GM19023 (cell line): ENCODE results near the gene AGPS.

Source experiments
- ATAC-seq: cut with Tn5 transposase; IDR thresholded peaks from one replicate; pipeline ENCODE4 v1.9.1; 2021; ENCODE audit warnings: mild to moderate bottlenecking, moderate library complexity; ENCODE audit not compliant: unreplicated experiment

The AGPS gene

DNA sequence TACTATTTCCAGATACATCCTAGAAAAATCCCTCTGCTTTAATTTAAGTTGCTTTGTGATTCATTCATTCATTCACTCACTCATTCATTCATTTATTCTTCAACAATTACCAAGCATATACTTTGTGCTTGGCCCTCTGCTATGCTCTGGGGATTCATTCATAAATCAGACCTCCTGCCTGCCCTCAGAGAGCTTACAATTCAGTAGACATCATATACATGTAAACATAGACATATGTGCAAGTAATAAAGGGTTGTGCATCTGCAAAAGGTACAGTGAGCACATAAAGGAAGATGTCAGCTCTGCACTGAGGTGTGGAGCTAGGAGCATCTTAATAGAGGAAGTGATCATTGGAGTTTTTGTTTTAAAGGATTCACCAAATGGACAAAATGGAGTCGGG is 189.4 kb downstream of the AGPS start:
- no peak for ATAC-seq

DNA sequence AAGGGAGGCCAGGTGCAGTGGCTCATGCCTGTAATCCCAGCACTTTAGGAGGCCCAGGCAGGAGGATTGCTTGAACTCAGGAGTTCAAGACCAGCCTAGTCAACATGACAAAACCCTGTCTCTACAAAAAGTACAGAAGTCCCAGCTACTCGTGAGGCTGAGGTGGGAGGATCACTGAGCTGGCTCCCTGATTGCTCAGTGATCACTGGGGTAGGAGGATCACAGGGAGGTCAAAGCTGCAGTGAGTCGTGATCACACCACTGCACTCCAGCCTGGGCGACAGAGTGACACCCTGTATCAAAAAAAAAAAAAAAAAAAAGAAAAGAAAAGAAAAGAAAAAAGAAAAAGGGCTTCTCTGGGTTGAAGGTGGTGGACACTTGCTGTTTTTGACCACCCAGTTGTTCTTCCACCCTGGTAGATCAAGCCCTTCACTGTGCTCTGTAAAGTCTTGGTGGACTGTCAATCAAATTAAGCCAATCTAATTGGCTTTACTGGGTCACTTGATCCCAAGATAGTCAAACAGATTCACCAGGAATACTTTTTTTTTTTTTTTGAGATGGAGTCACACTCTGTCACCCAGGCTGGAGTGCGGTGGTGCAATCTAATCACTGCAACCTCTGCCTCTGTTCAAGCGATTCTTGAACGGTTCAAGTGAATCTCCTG is 191.6 kb downstream of the AGPS start:
- no peak for ATAC-seq

DNA sequence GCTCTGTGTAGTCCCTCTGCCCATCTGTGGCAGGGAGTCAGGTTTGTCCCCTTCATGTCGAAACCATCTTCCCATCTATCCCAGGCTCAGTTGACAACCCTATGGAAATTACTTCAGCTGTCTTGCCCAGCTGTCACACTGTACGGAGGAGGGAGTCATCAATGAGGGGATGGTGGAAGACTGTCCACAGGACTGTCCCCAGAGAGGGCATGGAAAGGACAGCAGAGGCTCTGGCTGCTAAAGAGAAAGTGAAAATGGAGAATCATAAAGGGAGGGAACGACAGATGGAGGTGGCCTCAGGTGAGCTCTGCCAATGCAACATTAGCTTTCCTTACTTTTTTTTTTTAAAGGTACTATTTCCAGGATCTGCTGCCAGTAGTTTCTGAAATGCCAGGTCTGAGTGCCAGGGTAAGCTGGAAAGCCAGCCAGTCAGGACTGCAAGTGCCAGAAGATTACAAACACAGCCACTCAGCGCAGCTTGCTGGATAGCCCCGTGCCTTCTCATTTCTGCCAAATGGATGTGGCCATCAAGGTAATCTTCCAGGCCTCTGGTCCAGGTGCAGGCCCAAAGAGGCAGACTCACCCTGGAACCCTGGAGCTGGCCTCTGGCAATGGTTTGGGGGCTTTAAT is 192.8 kb downstream of the AGPS start:
- ATAC-seq, result no peak

DNA sequence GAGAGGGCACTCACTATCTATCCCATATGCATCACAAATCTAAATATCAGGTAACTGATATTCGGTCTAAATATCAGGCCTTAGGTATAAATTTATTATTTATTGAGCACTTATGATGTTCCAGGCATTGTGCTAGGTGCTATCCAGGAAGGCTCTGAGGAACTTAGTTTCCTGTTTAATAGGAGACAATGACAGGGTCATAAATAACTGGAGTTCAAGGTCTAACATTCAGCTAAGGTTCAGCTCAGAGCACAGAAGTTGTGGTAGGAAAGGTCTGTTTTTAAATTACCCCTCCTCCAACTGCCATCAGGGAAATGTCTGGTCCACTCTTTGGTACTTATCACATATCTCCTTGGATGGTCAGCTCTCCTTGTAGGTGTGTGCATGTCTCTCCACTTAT is 193.6 kb downstream of the AGPS start:
- ATAC-seq, result no peak

DNA sequence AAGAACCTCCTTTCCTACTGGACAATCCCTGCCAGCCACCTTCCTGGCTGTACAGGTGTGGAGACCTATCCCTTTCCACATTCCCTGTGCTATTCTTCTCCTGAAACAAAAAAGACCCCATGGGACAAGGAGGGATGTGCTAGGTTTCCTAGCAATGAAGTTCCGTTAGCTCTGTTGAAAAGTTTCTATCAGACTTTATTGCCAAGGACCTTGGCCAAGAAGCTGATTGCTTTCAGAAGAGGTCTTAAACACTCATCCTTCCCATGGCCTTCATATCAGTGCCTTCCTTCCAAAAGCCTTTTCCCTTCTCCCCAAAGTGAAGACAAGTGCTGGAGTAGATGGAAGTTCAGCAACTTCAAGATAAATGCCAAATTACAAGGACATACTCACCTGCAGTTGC is 194.8 kb downstream of the AGPS start:
- no peak for ATAC-seq

DNA sequence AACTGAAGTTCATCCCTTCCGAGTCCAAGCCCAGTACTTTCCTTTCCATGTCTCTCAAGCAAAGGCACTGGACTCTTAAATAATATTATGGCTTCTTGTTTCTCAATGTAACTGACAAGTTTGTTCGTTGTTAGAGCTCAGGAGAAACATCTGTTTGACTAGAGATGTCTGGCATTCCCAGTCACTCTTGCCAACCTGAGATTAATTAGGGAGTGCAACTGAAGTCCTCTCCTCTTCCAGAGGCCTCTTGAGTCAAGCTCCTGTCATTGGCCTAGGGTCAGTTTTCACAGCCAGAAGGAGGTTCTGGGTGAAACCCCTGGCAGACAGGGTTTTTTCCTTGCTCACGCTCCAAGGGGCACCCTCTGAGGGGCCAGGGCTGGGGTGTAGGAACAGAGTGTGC is 196.1 kb downstream of the AGPS start:
- no peak for ATAC-seq

DNA sequence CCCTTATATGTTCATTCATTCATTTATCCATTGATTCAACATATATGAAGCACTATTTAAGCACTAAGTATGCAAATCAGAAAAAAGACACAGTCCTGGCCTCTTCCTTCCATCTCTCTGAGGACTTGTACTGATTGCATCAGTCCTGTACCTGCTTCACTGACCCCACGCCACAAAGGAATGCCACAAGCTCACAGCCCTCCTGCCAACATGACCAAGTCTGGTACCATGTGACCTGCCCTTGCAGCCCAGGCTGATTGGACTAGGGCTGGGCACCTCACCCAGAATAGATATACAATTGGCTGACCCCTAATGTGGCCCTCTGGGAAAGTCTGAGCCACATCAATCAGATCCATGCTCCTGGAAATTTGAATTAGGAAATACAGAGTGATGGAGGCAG is 196.6 kb downstream of the AGPS start:
- ATAC-seq, result no peak

DNA sequence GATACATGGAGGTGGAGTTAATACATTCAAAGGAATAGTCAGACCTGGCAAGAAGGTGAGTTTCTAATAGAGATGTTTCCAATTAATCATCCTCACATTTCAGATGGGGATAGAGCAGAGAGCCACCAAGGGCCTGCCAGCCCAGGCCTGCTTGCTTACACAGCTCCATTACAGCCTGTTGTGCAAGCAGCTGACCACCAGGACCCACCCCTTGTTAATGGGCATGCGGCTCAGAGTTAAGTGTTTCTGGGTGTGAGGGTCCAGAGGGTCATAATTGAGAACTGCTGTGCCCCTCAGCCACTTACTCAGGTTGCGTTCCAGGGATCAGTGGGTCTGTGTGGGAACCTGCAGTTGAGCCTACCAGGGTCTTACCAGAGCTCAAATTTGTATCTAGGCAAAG is 199.8 kb downstream of the AGPS start:
- no peak for ATAC-seq

DNA sequence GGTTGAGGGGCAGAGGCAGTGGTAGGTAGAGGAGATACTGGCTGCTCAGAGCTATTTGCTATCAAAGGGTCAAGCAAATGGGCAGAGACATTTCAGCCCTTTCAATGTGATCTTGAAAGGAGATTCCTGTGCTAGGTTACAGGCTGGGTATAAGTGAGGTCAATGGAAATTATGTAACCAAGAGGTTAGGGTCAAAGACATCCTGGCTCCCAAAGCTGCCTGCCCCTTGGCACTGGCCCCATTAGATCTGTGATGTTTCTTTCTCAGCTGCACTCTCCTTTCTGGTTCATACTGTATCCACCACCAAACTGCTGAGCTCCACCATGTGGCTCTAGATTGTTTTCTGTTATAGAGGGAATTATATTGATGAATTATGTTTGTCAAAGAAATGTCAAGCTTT is 200.4 kb downstream of the AGPS start:
- ATAC-seq, result no peak

DNA sequence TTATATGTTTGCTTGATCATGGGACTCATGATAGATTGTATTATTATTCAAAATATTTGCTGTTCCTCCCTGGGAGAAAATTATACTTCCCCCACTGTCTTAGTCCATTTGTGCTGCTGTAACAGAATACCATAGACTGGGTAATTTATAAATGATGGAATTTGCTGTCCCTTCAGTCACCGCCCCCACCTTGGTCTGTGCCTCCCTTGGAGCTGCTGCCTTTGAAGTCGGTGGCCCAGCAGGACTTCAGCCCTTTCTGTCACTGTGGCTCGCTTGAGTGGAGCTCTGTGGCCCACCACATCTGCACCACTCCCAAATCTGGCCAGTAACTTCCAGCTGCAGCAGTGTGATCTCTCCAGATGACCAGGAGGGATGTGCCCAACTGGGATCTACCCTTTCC is 200.8 kb downstream of the AGPS start:
- ATAC-seq, result no peak
